Erythroblast (primary cell): ENCODE results near the gene MAPK7.

Experiments
- GATA1 ChIP-seq: IDR thresholded peaks from 2 replicates; pipeline ENCODE4 v1.6.1; 2011; ENCODE audit warnings: low read depth, mild to moderate bottlenecking, control low read depth, low read length, moderate library complexity
- POLR2A ChIP-seq: IDR thresholded peaks from 2 replicates; pipeline ENCODE4 v1.6.1; 2011; ENCODE audit warnings: mild to moderate bottlenecking, low read length

DNA sequence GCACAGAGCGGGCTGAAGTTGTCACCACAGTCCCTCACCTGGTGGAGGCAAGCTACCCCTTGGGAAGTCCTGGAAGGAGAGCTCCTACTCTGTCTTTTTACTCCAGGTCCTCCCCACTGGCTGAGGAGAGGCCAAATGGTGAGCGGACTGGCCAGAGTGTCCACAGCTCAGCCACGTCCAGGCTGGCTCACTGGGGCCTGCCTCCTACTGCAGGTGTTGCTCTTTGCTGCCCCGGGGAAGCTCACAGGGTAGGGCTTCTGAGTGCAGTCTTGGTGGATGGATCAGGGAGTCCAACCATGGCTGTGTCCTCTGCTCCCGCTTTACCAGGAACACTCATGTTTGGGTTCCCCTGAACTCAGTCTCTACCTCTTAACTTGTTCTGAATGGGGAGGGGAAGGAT, 18.4 kb upstream of the MAPK7 start:
- TF ChIP-seq POLR2A (no peak), GATA1 (no peak)
